Non-pigmented ciliary epithelial cell (primary cell): ENCODE data around the gene TRRAP.

Experiments
- DNase-seq: peaks from one replicate; pipeline ENCODE4 v3.0.0-alpha.2; 2010; ENCODE audit warnings: low read depth

The TRRAP gene

DNA sequence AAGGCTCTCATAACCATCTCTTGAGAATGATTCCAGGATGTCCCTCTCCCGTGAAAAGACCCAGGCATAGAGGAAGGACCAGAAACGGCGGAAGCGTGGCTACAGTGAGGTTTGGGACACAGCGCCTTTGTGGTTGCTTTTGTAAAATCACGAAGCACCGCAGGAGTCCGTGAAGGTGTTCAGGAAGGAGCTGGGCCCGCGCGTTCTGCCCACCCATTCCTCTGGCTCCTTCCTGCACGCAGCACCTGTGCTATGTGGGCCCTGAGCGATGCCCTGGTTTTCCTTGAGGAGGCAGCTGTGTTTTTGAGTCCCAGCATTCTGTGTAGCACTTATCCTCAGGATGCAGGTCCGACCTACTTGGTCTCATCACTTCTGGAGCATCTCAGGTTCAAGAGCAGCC lies 112.8 kb downstream of the TRRAP start:
- no peak for DNase-seq

DNA sequence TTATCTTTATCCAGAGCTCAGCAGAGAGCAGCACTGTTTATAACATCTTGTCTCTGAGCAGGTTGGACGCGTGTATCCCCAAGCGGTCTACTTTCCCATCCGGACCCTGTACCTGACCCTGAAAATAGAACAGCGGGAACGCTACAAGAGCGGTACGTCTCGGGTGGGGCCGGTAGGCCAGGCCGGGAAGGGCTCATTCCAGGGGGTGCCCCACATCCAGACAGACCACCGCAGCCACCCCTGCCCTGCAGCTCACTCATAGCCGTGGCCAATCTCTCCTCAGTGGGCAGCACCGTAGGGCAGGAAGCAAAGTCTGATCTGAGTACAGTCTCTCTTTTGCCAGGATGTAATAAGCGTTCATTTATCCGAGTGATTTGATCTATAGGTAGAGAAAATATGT lies 113.7 kb downstream of the TRRAP start:
- no peak for DNase-seq

DNA sequence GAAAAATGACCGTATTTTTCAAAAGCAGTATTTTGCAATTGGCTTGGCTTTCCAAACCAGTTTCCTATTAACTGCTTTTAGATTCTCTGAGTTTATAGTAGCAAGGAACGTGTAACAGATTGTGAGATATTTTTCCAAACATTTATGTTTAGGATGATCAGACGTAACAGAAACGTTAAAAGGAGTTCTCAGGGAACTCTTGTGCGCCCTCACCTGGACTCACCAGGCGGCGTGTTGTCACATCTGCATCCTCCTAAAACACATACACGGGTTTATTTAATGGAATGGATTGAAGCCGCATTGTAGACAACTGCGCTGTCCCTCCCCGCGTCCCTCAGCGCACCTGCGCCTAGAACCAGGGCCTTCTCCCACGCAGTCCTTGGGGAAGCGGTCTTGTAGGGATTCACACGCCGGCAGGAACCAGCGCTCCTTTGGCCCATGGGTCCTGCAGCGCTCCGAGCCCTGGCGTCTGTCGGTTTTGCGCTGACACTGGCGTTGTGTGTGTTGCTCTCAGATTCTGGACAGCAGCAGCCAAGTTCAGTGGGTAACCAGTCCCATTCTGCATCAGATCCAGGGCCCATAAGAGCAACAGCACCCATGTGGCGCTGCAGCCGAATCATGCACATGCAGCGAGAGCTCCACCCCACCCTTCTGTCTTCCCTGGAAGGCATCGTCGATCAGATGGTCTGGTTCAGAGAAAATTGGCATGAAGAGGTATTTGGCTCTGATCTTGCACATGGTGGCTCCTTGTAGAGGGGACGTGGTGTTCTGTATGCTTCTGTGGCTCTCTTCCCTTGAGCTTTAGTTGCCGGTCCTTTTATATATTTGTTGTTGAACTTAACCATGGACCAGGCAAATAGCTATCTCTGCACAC lies 114.9 kb downstream of the TRRAP start:
- DNase-seq: no peak

DNA sequence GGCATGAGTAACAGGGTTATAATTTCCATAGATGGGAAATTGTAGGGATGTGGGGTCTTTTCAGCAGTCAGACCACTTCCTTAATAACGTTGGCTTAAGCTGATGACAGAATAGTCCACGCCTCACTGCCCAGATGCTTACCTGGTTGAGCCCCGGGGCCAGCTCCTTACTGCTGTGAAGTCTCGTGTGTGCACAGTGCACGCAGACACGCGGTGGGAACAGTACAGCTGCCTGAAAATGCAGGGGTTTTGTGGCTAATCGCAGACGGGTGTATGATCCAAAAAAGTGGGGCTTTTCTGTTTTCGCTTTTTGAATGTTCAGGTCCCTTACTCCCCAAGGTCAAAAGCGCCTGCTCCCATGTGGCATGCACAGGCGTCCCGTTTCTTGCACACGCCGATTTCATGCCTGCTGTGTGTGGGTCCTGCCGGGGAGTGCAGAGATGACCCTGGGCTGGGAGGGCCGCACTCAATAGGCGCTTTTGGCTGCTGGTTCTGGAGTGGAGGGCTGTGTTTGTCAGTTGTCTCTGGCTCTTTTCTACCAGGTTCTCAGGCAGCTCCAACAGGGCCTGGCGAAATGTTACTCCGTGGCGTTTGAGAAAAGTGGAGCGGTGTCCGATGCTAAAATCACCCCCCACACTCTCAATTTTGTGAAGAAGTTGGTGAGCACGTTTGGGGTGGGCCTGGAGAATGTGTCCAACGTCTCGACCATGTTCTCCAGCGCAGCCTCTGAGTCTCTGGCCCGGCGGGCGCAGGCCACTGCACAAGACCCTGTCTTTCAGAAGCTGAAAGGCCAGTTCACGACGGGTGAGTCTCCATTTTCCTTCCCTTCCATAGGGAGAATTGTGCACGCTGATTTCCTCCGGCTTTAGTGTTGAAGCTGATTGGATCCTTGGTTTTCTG lies 116.0 kb downstream of the TRRAP start:
- no peak for DNase-seq

DNA sequence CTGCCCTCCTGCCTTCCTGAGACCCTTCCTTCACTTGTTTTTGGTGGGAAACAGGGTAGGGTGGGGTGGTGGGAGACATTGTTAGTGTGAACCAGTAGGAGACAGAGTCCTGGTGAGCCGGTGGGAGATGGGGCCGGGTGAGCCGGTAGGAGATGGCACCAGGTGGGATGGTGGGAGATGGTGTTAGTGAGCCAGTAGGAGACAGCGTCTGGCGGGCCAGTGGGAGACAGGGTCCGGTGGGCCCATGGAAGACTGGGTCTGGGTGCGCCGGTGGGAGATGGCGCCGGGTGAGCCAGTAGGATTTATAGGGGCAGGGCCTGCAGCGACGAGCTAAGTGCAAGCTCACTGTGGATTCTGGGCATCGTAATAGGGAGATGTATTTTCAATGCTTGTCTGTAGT lies 116.8 kb downstream of the TRRAP start:
- no peak for DNase-seq

DNA sequence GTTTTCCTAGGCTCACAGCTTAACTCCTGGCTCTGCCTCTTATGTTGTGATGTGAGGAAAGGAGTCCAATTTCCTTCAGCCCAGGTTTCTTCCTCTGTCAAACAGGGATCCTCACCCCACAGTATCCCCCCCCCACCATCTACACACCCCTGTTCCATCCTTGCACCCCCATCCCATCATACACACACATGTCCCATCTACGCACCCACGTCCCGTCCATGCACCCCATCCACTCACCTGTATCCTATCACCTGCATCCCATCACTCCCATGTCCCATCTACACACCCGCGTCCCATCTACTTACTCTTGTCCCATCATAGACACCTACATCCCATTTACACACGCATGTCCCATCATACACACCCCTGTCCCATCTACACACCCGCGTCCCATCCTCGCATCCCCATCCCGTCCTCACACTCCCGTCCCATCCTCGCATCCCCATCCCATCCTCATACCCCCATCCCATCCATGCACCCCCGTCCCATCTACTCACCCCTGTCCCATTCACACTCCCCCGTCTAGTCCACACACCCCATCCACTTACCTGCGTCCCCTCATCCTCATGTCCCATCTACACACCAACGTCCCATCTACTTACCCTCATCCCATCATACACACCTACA lies 117.3 kb downstream of the TRRAP start:
- DNase-seq: no peak

DNA sequence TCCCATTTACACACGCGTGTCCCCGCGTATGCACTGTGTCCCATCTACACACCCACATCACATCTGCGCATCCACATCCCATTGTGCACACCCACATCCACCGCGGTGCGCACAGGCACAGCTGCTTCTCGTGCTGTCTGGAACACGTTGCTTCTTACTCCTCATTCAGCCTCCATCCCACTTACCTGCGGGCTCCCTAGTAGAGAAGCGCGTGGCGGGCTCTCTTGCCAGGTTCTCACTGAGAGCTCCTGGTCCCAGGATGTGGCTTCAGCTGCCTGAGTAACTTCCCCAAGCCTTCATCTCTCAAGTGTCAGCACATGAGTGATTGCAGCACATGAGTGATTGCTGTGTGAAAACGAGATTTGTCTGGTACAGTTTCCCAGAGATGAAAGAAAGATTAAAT lies 117.8 kb downstream of the TRRAP start:
- no peak for DNase-seq

DNA sequence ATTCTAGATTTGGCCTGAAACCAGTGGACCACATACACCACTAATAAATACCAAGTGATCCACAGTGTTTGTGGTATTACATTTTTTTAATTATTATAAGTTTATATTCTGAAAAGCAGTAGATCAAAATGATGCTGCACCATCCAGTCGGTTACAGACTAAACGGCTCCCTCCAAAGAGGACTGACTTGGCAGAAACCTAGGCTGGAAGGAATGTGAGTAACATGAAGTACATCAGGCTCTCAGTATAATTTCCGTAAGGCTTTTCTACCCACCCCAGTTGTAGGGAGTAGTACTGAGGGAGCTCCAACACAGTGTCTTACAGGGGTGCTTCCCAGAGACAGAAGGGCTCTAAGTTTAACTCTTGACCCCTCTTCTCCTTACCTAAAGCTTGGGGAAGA lies 119.5 kb downstream of the TRRAP start:
- DNase-seq: no peak

DNA sequence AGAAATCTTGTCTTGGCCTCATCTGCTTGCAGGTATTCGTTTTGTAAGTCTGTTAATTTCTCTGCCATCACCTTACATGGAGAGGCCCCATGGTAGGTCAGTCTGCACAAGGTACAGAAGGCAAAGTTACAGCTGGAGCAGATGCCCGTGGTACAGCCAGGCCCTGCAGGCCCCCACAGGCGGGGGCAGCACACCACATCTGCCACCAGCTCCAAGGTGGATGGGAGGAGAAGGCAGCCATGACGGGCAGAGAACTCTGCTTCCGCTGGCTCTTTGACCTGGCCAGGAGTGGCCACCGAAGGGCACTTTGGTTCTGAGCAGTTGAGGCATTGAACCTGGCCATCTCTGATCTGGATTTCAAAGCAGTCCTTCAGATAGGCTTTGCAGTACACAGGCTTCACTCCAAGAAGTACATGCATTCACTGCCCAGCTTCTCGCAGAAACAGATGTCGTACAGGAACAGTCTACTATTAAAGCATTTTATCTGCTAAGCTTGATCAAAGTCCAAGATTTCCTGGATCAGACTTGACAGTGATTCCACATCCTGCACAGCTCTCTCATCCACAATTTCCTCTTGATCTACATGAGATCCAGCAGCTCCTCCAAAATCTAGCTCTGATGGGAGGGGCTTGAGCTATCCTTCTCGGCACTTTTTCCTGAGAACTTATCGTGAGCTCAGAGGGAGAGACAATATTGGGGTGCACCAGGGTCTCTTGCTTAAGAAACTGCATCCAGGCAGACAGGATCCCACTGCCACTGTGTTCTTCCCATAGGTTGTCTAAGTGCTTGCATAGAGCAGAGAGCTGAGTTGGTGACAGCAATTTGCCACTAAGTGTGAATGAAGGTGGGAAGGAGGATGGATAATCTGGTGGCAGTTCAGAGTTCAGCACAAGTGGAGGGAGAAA lies 120.7 kb downstream of the TRRAP start:
- no peak for DNase-seq

DNA sequence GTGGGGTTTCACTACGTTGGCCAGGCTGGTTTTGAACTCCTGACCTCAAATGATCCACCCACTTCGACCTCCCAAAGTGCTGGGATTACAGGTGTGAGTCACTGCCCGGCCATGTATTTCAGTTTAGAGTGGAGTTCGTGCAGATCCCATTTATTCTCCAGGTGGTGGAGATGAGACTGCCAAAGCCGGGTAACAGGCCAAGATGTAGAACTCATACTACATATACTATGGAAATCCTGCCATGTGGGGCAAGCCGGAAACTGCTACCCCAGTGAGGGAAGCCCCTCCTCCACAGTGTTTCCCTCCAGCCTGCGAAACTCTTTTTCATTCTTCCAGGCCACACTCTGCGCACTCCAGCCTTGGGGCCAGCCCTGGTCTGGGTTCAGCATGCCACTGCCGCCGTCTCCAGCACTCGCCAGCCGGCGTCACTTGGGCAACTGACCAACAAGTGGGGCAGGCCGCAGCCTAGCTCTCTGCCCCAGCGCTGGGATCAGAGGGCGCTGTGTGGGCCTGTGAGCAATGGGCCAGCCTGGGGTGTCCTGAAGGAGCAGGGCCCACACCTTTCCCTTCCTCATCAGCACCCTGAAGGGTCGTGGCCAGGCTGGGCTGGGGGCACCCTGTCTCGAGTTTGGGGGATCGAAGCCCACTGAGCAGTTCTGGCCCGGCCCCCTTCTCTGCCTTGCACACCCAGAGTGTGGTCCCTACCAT lies 122.0 kb downstream of the TRRAP start:
- DNase-seq: no peak

DNA sequence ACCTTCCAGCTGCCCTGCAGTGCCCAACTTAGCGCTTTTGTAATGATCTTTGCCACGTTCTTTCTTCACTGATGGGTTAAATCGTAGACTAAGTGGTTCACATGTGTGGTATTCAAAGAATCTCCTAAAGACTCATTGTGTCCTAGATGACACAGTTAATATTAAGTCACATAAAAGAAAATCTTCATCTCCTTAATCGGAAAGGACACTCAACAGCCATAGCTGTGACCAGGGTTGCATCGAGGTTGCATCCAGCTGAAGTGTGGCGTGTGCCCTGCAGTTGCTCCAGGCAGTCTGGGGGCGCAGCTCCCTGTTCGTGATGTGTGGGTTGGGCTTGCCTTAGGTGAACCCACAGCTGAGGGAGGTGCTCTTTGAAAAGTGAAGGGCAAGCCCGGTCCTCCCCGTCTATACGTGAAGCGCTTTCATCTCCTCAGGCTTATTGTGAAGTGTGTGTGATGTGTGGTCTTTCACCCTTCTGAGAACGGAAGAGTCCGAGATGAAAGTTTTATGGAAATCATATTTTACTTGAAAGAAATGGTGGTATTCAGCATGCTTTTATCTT lies 122.7 kb downstream of the TRRAP start:
- DNase-seq: no peak

DNA sequence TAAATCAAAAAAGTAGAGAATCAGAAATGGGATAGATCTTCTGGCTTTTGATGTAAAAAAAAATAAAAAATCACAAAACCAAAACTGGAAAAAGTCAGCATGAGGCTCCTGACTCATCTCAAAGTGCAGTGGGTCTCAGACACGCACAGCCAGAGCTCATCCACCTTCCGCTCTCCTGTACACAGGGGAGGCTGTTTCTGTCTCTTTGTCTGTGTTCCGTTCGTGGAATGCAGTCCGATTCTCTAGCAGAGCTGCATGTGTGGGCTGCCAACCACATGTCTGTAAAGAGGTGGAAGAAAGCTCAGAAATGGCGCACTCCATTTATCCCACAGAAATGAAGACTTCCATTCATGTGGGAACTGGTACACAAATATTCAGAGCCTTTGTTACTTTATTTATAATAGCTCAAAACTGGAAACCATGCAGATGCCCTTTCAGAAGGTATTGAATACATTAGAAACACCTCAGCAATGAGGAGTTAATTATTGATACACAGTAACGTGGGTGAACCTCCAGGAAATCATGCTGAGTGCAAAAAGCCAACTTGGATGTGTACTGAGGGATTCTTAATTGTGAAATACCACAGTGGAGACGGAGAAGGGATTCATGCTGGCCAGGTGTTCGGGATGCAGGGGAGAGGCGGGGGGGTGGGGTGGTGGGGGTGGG lies 123.3 kb downstream of the TRRAP start:
- no peak for DNase-seq

DNA sequence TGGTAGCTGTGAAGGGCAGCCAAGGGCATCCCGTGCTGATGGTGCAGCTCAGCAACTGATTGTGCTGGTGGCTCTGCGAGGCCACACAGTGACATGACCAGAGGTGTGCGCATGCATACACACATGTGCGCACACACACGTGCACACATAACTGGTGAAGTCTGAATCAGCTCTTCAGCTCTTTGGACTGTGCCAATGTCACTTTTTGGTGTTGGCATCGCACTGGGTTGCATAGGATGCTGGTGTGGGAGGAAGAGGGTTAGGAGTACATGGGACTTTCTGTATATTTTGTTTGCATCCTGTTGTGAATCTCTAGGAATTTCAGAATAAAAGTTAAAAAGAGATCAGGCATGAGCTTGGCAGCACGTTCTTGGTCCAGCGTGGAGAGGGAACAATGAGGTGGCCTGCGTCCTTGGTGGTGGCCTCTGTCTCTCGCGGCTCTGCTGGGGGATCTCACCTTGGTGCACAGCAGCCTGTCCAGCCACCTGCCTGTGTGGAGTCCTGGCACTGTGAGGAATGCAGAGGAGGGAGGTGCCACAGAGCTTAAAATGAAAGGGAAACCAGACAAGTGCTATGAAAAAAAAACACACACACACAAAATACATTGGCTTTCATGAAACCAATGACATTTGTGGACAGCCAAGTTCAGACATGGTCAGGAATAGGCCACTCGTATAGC lies 124.0 kb downstream of the TRRAP start:
- no peak for DNase-seq

DNA sequence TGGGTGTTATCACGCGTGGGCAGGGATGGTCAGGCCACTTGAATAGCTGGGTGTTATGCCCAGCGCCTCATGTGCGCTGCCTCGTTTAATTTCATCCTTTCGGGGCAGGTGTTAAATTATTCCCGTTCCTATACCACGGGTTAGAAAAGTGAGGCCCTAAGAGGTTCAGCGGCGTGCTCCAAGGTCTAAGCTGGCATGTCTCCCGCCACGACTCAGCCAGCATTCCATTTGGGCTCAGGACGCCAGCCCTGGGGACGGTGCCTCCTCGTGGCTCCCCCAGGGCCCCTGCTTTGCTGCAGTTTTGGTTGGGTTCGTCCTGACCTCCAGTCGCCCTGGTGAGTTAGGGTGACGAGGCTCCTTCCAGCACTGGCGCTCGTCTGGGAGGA lies 124.5 kb downstream of the TRRAP start:
- no peak for DNase-seq

DNA sequence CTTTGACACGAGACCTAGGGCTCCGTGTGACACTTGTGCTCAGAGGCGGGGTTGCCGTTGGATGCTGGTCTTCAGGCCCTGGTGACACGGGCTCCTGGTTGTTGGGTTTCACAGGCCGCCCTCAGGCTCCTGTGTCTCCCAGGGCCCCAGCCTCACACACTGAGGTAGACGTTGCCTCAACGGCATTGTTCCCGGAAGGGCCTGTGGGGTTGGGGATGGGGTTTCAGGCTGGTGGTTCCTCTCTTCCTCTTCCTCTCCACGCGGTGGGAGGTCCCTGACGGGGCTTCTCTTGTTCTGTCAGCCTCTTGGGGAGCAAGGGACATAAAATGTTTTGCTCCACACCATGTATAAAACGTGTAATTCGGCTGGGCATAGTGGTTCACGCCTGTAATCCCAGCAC lies 125.1 kb downstream of the TRRAP start:
- no peak for DNase-seq

DNA sequence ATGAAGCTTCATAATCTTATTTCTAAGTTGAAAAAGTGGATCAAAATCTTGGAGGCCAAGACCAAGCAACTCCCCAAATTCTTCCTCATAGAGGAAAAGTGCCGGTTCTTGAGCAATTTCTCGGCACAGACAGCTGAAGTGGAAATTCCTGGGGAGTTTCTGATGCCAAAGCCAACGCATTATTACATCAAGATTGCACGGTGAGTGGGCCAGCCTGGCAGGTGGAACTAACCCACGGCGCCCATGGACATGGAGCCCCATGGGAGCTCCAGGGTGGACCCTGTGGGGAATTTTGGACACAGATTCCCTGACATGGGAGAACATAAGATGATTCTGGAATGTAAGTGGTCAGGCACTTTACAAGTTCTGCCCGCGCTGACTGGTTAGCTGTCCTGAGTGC lies 125.9 kb downstream of the TRRAP start:
- no peak for DNase-seq

DNA sequence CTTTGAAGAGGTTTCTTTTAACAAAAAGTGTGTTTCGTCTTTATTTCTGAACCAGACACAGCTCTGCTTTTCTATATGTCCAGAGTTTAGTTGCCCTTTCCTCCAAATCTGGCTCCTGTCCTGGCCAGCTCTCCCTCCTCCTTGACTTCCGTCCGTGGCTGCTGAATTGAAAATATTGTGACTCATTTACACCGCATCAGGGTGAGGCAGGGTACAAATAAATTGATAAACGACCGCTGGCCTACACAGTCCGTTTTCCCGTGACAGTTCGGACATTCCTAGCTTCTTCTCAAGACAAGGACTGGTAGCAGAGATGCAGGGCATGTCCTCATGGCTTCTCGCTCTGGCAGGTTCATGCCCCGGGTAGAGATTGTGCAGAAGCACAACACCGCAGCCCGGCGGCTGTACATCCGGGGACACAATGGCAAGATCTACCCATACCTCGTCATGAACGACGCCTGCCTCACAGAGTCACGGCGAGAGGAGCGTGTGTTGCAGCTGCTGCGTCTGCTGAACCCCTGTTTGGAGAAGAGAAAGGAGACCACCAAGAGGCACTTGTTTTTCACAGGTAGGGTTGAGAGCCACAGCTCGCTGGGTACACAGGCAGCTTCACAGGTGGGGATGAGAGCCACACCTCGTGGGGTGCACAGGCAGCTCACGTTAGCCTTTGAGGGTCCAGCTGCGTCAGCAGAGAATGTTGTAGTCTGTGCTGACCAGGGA lies 126.6 kb downstream of the TRRAP start:
- DNase-seq: no peak

DNA sequence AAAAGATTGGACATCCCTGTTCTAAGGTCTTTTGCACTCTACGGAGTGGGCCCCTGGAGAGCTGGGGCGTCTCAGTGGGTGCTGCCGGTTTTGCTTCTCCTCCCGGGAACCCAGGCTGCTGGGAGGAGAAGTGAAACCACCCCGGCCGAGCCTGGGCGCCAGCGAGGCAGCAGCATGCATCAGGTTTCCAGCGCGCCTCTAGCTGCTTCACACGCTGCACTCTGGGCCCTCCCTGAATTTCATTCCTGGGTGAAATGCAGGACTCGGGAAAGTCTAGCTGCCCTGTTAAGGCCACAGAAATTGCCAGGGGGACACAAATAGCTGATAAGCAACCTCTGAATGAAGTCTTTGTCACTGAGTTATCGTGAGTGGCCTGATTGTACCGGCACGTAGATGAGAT lies 127.4 kb downstream of the TRRAP start:
- no peak for DNase-seq
